ENCODE results near the gene NLN. TPM values are rescaled to one million over a fixed set of nuclear protein-coding genes. Genes with fewer than 3 reads are reported as not detected.
A peak's percentile ranks its signal among the peaks of the same experiment; 100 is the strongest.

The NLN gene
- total and polyA plus RNA-seq, 2 donors from 2014 or later = 6.2 to 25.0 TPM

DNA sequence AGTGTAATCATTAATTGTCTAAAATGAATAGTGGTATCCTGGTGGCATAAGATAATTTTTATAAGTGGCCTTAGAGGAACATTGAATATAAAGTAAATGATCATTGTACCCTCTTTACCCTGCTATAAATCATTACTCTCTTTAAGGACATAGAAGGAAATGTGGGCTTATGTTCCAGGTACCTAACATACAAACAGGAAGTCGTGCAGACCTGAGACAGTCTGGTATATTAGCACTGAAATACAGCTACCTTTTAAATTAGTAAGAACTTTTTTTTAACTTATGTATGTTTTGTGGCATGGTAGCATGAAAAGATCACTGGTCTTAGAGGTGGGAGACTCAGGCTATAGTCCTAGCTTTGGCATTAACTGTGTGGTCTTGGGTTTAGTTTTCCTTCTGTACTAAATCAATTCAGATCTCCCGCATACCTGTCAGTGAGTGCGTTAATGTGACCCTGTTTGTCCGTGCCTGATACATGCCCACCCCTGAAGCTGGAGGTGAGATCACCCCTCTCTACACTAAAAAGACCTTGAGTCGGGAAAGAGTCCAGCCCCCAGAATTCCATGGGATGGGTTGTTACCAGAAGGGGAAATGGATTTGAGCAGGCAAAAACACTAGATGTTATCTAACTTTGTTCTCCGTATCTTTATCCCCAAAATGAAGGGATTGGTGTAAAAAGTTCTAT, 145.0 kb downstream of the NLN start:
- intact Hi-C loops (cut with DNase I) = no loop called here
- H3K9ac ChIP-seq (ENCODE audit: low read length in 3 of 3) = no peak overlapping the region
- no peak overlapping the region for H3K27ac ChIP-seq (ENCODE audit: low read depth in 2 of 2, low read length in 2 of 2)

GRCh38 chr5:65867542-65868195, 145.7 kb downstream of the NLN start:
- H3K27me3 ChIP-seq (ENCODE audit: control insufficient read depth, insufficient read depth, low read length) = no peaks in the 10 kb centered on the region
- intact Hi-C loops (cut with DNase I) = no loop called here
- no peak overlapping the region for H3K9ac ChIP-seq (ENCODE audit: low read length in 3 of 3)
- TF ChIP-seq, protein P1, sequence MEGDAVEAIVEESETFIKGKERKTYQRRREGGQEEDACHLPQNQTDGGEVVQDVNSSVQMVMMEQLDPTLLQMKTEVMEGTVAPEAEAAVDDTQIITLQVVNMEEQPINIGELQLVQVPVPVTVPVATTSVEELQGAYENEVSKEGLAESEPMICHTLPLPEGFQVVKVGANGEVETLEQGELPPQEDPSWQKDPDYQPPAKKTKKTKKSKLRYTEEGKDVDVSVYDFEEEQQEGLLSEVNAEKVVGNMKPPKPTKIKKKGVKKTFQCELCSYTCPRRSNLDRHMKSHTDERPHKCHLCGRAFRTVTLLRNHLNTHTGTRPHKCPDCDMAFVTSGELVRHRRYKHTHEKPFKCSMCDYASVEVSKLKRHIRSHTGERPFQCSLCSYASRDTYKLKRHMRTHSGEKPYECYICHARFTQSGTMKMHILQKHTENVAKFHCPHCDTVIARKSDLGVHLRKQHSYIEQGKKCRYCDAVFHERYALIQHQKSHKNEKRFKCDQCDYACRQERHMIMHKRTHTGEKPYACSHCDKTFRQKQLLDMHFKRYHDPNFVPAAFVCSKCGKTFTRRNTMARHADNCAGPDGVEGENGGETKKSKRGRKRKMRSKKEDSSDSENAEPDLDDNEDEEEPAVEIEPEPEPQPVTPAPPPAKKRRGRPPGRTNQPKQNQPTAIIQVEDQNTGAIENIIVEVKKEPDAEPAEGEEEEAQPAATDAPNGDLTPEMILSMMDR (IDR thresholded peaks at IDR 0.05; ENCODE audit: borderline replicate concordance, extremely low read depth, insufficient read depth) = no peak
- no peaks in the 10 kb centered on the region for H3K9me3 ChIP-seq (ENCODE audit: control insufficient read depth in 2 of 3, insufficient read depth in 1 of 3, low read length in 3 of 3)
- FAIRE-seq (no peak), DNase-seq (peak in 2 of 5 donors; percentile 23 to 30)
- H3K4me1 ChIP-seq (ENCODE audit: control insufficient read depth in 2 of 3, insufficient read depth in 2 of 3, low read depth in 1 of 3, low read length in 3 of 3) = no peaks in the 10 kb centered on the region
- H3K27ac ChIP-seq (ENCODE audit: low read depth in 2 of 2, low read length in 2 of 2) = no peak overlapping the region
- no peak overlapping the region for H3K4me3 ChIP-seq (ENCODE audit: low read length in 3 of 3)
- H3K36me3 ChIP-seq (ENCODE audit: control insufficient read depth in 2 of 3, insufficient read depth in 3 of 3, low read length in 3 of 3) = no peaks in the 10 kb centered on the region

More for the DNA sequence above, 145.0 kb downstream of the NLN start:
- no peaks in the 10 kb centered on the region for H3K36me3 ChIP-seq (ENCODE audit: control insufficient read depth in 2 of 3, insufficient read depth in 3 of 3, low read length in 3 of 3)
- no peaks in the 10 kb centered on the region for H3K27me3 ChIP-seq (ENCODE audit: control insufficient read depth, insufficient read depth, low read length)
- TF ChIP-seq, protein P1 (IDR thresholded peaks at IDR 0.05; ENCODE audit: borderline replicate concordance, extremely low read depth, insufficient read depth) = no peak
- H3K4me1 ChIP-seq (ENCODE audit: control insufficient read depth in 2 of 3, insufficient read depth in 2 of 3, low read depth in 1 of 3, low read length in 3 of 3) = no peaks in the 10 kb centered on the region
- H3K4me3 ChIP-seq (ENCODE audit: low read length in 3 of 3) = no peak overlapping the region
- no peaks in the 10 kb centered on the region for H3K9me3 ChIP-seq (ENCODE audit: control insufficient read depth in 2 of 3, insufficient read depth in 1 of 3, low read length in 3 of 3)
- no peak for FAIRE-seq
- DNase-seq = no peak

- intact Hi-C loops (cut with DNase I) = no loop called here
- H3K4me1 ChIP-seq (ENCODE audit: control insufficient read depth in 2 of 3, insufficient read depth in 2 of 3, low read depth in 1 of 3, low read length in 3 of 3) = no peaks in the 10 kb centered on the region
- TF ChIP-seq, protein P1 (IDR thresholded peaks at IDR 0.05; ENCODE audit: borderline replicate concordance, extremely low read depth, insufficient read depth) = no peak
- H3K9me3 ChIP-seq (ENCODE audit: control insufficient read depth in 2 of 3, insufficient read depth in 1 of 3, low read length in 3 of 3) = no peaks in the 10 kb centered on the region
- no peaks in the 10 kb centered on the region for H3K36me3 ChIP-seq (ENCODE audit: control insufficient read depth in 2 of 3, insufficient read depth in 3 of 3, low read length in 3 of 3)
- no peak overlapping the region for H3K4me3 ChIP-seq (ENCODE audit: low read length in 3 of 3)
- no peak overlapping the region for H3K27ac ChIP-seq (ENCODE audit: low read depth in 2 of 2, low read length in 2 of 2)
- no peaks in the 10 kb centered on the region for H3K27me3 ChIP-seq (ENCODE audit: control insufficient read depth, insufficient read depth, low read length)
- H3K9ac ChIP-seq (ENCODE audit: low read length in 3 of 3) = no peak overlapping the region
- no peak for DNase-seq
- no peak for FAIRE-seq
Measured at GRCh38 chr5:65868509-65868908, 146.5 kb downstream of the NLN start.

All from kidney (tissue), 14 donors.